GM19240 (cell line): ENCODE data around the gene RYR3.

Experiments
- DNase-seq: peaks from one replicate; pipeline ENCODE4 v3.0.0; 2011; ENCODE audit warnings: low spot score; ENCODE audit not compliant: insufficient read length

The RYR3 gene

GRCh38 chr15:33310481-33311311, at the start of gene RYR3:
RYR3 (plus strand) TSS chr15:33310967; CDS start chr15:33311046, 79 bp downstream.
- DNase-seq = no peak

GRCh38 chr15:33262306-33262705, 48.5 kb upstream of the RYR3 start:
- DNase-seq = no peak

GRCh38 chr15:33277689-33278088, 33.1 kb upstream of the RYR3 start:
- no peak for DNase-seq

- no peak for DNase-seq
Measured at GRCh38 chr15:33278816-33279612, 31.8 kb upstream of the RYR3 start.

- no peak for DNase-seq
Measured at GRCh38 chr15:33279613-33280205, 31.1 kb upstream of the RYR3 start.

GRCh38 chr15:33282226-33283020, 28.3 kb upstream of the RYR3 start:
- no peak for DNase-seq

GRCh38 chr15:33283576-33283975, 27.2 kb upstream of the RYR3 start:
- no peak for DNase-seq

- no peak for DNase-seq
Measured at GRCh38 chr15:33284336-33284735, 26.4 kb upstream of the RYR3 start.

- peak; percentile 28 for DNase-seq
Measured at GRCh38 chr15:33292717-33293307, 18.0 kb upstream of the RYR3 start.

GRCh38 chr15:33293713-33294334, 16.9 kb upstream of the RYR3 start:
- DNase-seq = no peak

GRCh38 chr15:33296050-33296449, 14.7 kb upstream of the RYR3 start:
- DNase-seq = no peak

- no peak for DNase-seq
Measured at GRCh38 chr15:33296856-33297255, 13.9 kb upstream of the RYR3 start.

GRCh38 chr15:33298631-33299030, 12.1 kb upstream of the RYR3 start:
- no peak for DNase-seq

- no peak for DNase-seq
Measured at GRCh38 chr15:33304924-33305323, 5.8 kb upstream of the RYR3 start.

GRCh38 chr15:33309602-33310276, 1.0 kb upstream of the RYR3 start:
- DNase-seq = no peak

- DNase-seq = no peak
Measured at GRCh38 chr15:33311312-33311971, 675 bp downstream of the RYR3 start.

- DNase-seq = no peak
Measured at GRCh38 chr15:33313491-33313890, 2.7 kb downstream of the RYR3 start.

- no peak for DNase-seq
Measured at GRCh38 chr15:33314069-33314468, 3.3 kb downstream of the RYR3 start.

GRCh38 chr15:33315044-33315443, 4.3 kb downstream of the RYR3 start:
- no peak for DNase-seq
